ENCODE results near the gene MAG. TPM values are rescaled to one million over a fixed set of nuclear protein-coding genes. Genes with fewer than 3 reads are reported as not detected.

Gene MAG
- total and polyA plus RNA-seq, 7 donors: 0.06 to 6.1 TPM; not detected in 5

- Histone ChIP-seq H3K4me3 (no peak overlapping the region), H3K27ac (no peak overlapping the region), H3K4me1 (no peaks in the 10 kb centered on the region), H3K27me3 (peaks cover 0 to 64% (median 12%) of the 10 kb centered on the region in 3 donors), H3K36me3 (no peaks in the 10 kb centered on the region), H3K9me3 (no peaks in the 10 kb centered on the region)
- TF ChIP-seq POLR2A (IDR thresholded peaks at IDR 0.05) (no peak), EP300 (IDR thresholded peaks at IDR 0.05) (no peak), POLR2AphosphoS5 (IDR thresholded peaks at IDR 0.05) (no peak), CTCF (IDR thresholded peaks at IDR 0.05) (no peak)
- WGBS, 2 donors: 64 to 65% methylated on average over 7 of the region's 7 CpGs
- intact Hi-C loops (cut with DNase I): no loop called here
- no peak for DNase-seq
Measured at GRCh38 chr19:35293363-35293739, 1.4 kb downstream of the MAG start.

GRCh38 chr19:35293808-35294207 is 1.8 kb downstream of the MAG start:
- no peak overlapping the region for H3K27ac ChIP-seq
- DNase-seq: no peak
- intact Hi-C loops (cut with DNase I): no loop called here
- no peaks in the 10 kb centered on the region for H3K9me3 ChIP-seq
- H3K4me1 ChIP-seq: no peaks in the 10 kb centered on the region
- 66% methylated on average over 17 of the region's 17 CpGs for WGBS, 2 donors
- H3K4me3 ChIP-seq: no peak overlapping the region
- no peaks in the 10 kb centered on the region for H3K36me3 ChIP-seq
- no peak for TF ChIP-seq EP300 (IDR thresholded peaks at IDR 0.05)
- TF ChIP-seq CTCF (IDR thresholded peaks at IDR 0.05): no peak
- TF ChIP-seq POLR2AphosphoS5 (IDR thresholded peaks at IDR 0.05): no peak
- no peak for TF ChIP-seq POLR2A (IDR thresholded peaks at IDR 0.05)
- H3K27me3 ChIP-seq: peaks cover 0 to 64% (median 12%) of the 10 kb centered on the region in 3 donors

- DNase-seq: no peak
- Histone ChIP-seq H3K4me3 (no peak overlapping the region), H3K36me3 (no peaks in the 10 kb centered on the region), H3K9me3 (no peaks in the 10 kb centered on the region), H3K27me3 (peaks cover 0 to 68% (median 17%) of the 10 kb centered on the region in 3 donors), H3K27ac (no peak overlapping the region), H3K4me1 (no peaks in the 10 kb centered on the region)
- intact Hi-C loops (cut with DNase I): no loop called here
- TF ChIP-seq POLR2A (IDR thresholded peaks at IDR 0.05) (no peak), CTCF (IDR thresholded peaks at IDR 0.05) (no peak), POLR2AphosphoS5 (IDR thresholded peaks at IDR 0.05) (no peak), EP300 (IDR thresholded peaks at IDR 0.05) (no peak)
- WGBS, 2 donors: 46 to 69% methylated on average over 3 of the region's 3 CpGs
Measured at GRCh38 chr19:35294328-35294727, 2.4 kb downstream of the MAG start.

- intact Hi-C loops (cut with DNase I): no loop called here
- H3K27me3 ChIP-seq: peaks cover 3 to 75% (median 25%) of the 10 kb centered on the region in 3 donors
Measured at GRCh38 chr19:35294859-35295791, 3.2 kb downstream of the MAG start.

More at GRCh38 chr19:35294859-35295791, 3.2 kb downstream of the MAG start:
- H3K9me3 ChIP-seq: no peaks in the 10 kb centered on the region
- DNase-seq: no peak
- WGBS, 2 donors: 51 to 73% methylated on average over 25 of the region's 25 CpGs
- no peak overlapping the region for H3K4me3 ChIP-seq
- no peaks in the 10 kb centered on the region for H3K4me1 ChIP-seq
- no peaks in the 10 kb centered on the region for H3K36me3 ChIP-seq
- no peak overlapping the region for H3K27ac ChIP-seq
- TF ChIP-seq CTCF (IDR thresholded peaks at IDR 0.05): no peak
- TF ChIP-seq POLR2AphosphoS5 (IDR thresholded peaks at IDR 0.05): no peak
- TF ChIP-seq POLR2A (IDR thresholded peaks at IDR 0.05): no peak
- TF ChIP-seq EP300 (IDR thresholded peaks at IDR 0.05): no peak

Measured in sigmoid colon (tissue), 7 donors.